Common myeloid progenitor, CD34-positive (primary cell): ENCODE data around the gene GUCD1.

ENCODE experiments used
- CTCF ChIA-PET: fragments of 350-600 bp; sonication (Branson Sonifier 250); formaldehyde crosslinking; loops from one replicate; lab custom pipeline; 2021; ENCODE audit warnings: antibody characterized with exemption; lab: Charles Lee
- POLR2A ChIA-PET: fragments of 350-600 bp; sonication (Branson Sonifier 250); formaldehyde crosslinking; loops from one replicate; lab custom pipeline; 2021; ENCODE audit warnings: antibody characterized with exemption; lab: Charles Lee
- DNase-seq, 3 donors: peaks; one replicate each; pipeline versions ENCODE4 v3.0.0 to v3.0.0-alpha.2; 2013
- H3K27ac ChIP-seq, 2 experiments: 1 replicate in 1 of 2; 2 replicates in 1 of 2; pipeline ENCODE4 v1.7.0; 2013; ENCODE audit warnings: inconsistent platforms in 2 of 2, low read length in 2 of 2, mild to moderate bottlenecking in 2 of 2, low read depth in 1 of 2, moderate library complexity in 1 of 2; ENCODE audit not compliant: severe bottlenecking in 2 of 2, insufficient read depth in 1 of 2, poor library complexity in 1 of 2
- H3K27me3 ChIP-seq, 5 experiments: replicated peaks in 2 of 5; 1 replicate in 3 of 5; 2 replicates in 2 of 5; pipeline versions ENCODE4 v1.6.1 to v1.7.0; 2013; ENCODE audit warnings: low read length in 4 of 5, mild to moderate bottlenecking in 2 of 5, moderate library complexity in 2 of 5, inconsistent platforms in 1 of 5; ENCODE audit not compliant: insufficient read depth in 5 of 5, control insufficient read depth in 4 of 5
- H3K36me3 ChIP-seq, 4 experiments: 1 replicate in 2 of 4; 2 replicates in 2 of 4; pipeline versions ENCODE4 v1.6.1 to v1.7.0; 2013; ENCODE audit warnings: low read length in 3 of 4, control low read depth in 1 of 4, mild to moderate bottlenecking in 1 of 4; ENCODE audit not compliant: control insufficient read depth in 4 of 4, insufficient read depth in 4 of 4
- H3K4me1 ChIP-seq, 4 experiments: 1 replicate in 3 of 4; 2 replicates in 1 of 4; pipeline versions ENCODE4 v1.6.1 to v1.7.1; 2013; ENCODE audit warnings: low read length in 3 of 4, mild to moderate bottlenecking in 3 of 4, control low read depth in 1 of 4, inconsistent platforms in 1 of 4, moderate library complexity in 1 of 4; ENCODE audit not compliant: control insufficient read depth in 4 of 4, insufficient read depth in 4 of 4; ENCODE audit errors: control extremely low read depth in 1 of 4
- H3K4me3 ChIP-seq, 7 experiments: 1 replicate in 4 of 7; 2 replicates in 3 of 7; pipeline versions ENCODE4 v1.5.1 to v1.7.0; 2013; ENCODE audit warnings: mild to moderate bottlenecking in 7 of 7, low read length in 6 of 7, moderate library complexity in 6 of 7, inconsistent platforms in 2 of 7, low read depth in 2 of 7, control low read depth in 1 of 7; ENCODE audit not compliant: insufficient read depth in 4 of 7, control insufficient read depth in 1 of 7; ENCODE audit errors: extremely low read depth in 1 of 7
- H3K9me3 ChIP-seq, 5 experiments: 1 replicate in 4 of 5; 2 replicates in 1 of 5; pipeline versions ENCODE4 v1.6.1 to v1.7.1; 2013; ENCODE audit warnings: low read length in 4 of 5, mild to moderate bottlenecking in 2 of 5, inconsistent platforms in 1 of 5, low read depth in 1 of 5, moderate library complexity in 1 of 5; ENCODE audit not compliant: control insufficient read depth in 4 of 5, insufficient read depth in 2 of 5; ENCODE audit errors: control extremely low read depth in 1 of 5
- WGBS: methylation state at CpG from one replicate; pipeline ENCODE4 v1.1.5; 2013; ENCODE audit not compliant: insufficient coverage; 5-methylcytosine and 5-hydroxymethylcytosine counted together

The GUCD1 gene

GRCh38 chr22:24525416-24526037 lies 29.4 kb downstream of the GUCD1 start:
- CTCF ChIA-PET, result interaction anchor here (0.6 to 8.3 kb wide), 13 partner anchors 14 to 202 kb away, joined by 3 to 109 read pairs (median 4); partner anchors contain the start of gene ADORA2A
- no peaks in the 10 kb centered on the region for H3K27me3 ChIP-seq
- H3K9me3 ChIP-seq, result no peaks in the 10 kb centered on the region
- H3K4me3 ChIP-seq, result no peak overlapping the region
- POLR2A ChIA-PET, result no interaction called here
- no peak overlapping the region for H3K27ac ChIP-seq
- DNase-seq, result peak; percentile 76 to 89 (median 84)
- WGBS, result 12% methylated on average over 10 of the region's 12 CpGs
- H3K4me1 ChIP-seq, result peaks cover 0 to 9% (median 7%) of the 10 kb centered on the region in 4 experiments
- no peaks in the 10 kb centered on the region for H3K36me3 ChIP-seq

GRCh38 chr22:24523873-24524272 lies 31.1 kb downstream of the GUCD1 start:
- 81% methylated on average over 2 of the region's 2 CpGs for WGBS
- Histone ChIP-seq H3K4me3 (no peak overlapping the region), H3K4me1 (peaks cover 1 to 24% (median 21%) of the 10 kb centered on the region in 4 experiments), H3K27ac (no peak overlapping the region), H3K9me3 (no peaks in the 10 kb centered on the region), H3K36me3 (no peaks in the 10 kb centered on the region), H3K27me3 (no peaks in the 10 kb centered on the region)
- ChIA-PET CTCF (interaction anchor here (0.6 to 8.3 kb wide), 12 partner anchors 9 to 201 kb away, joined by 3 to 109 read pairs (median 6); no protein-coding TSS in a partner anchor), POLR2A (no interaction called here)
- DNase-seq, result no peak

- CTCF ChIA-PET, result interaction anchor here (0.6 to 8.3 kb wide), 24 partner anchors 9 to 217 kb away, joined by 3 to 109 read pairs (median 4); partner anchors contain the start of gene ADORA2A
- Histone ChIP-seq H3K9me3 (no peaks in the 10 kb centered on the region), H3K4me1 (peaks cover 9 to 36% (median 30%) of the 10 kb centered on the region in 4 experiments), H3K36me3 (no peaks in the 10 kb centered on the region), H3K27ac (no peak overlapping the region), H3K4me3 (no peak overlapping the region), H3K27me3 (no peaks in the 10 kb centered on the region)
- POLR2A ChIA-PET, result no interaction called here
- peak; percentile 62 to 69 (median 67) for DNase-seq
- 20% methylated on average over 5 of the region's 8 CpGs for WGBS
Measured at GRCh38 chr22:24521791-24522245, 33.1 kb downstream of the GUCD1 start.

GRCh38 chr22:24519496-24519895 lies 35.4 kb downstream of the GUCD1 start:
- ChIA-PET POLR2A (no interaction called here), CTCF (interaction anchor here (1.1 kb wide), 2 partner anchors 15 to 95 kb away, joined by 3 to 7 read pairs; no protein-coding TSS in a partner anchor)
- H3K36me3 ChIP-seq, result no peaks in the 10 kb centered on the region
- no peak for DNase-seq
- peaks cover 9 to 51% (median 38%) of the 10 kb centered on the region in 4 experiments for H3K4me1 ChIP-seq
- no peak overlapping the region for H3K27ac ChIP-seq
- no peaks in the 10 kb centered on the region for H3K9me3 ChIP-seq
- 55% methylated on average over 2 of the region's 5 CpGs for WGBS
- no peak overlapping the region for H3K4me3 ChIP-seq
- no peaks in the 10 kb centered on the region for H3K27me3 ChIP-seq

DNA sequence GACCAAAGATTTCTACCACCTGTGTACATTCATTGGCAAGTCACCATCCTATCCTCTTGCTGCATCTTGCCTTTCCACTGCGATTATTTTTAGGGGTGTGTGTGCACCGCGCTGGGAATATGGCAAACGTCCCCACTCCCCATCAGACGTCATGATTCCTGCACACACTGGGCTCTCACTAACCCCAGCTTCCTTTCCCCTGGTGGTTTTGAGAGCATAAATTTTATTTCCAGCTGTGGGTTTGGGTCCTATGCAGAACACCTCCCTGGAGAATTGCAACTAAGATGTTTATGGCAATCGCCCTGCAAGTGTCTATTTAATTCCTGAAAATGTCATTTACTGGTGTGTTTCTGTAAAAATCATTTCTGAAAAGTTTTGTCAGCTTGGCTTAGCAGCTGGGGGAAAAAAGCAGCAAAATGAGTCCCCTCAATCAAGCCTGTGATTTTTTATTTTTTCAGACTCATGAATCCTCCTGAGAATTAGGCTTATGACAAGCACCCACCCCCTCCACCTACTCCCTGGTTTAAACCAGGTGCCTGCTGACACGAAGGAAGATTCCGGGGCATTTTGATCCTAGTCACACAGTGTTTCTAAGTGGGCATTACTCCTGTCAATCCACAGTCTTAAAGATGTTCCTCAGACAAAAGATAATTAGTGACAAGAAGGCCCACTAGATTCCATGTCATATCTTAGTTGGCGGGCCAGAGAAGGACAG lies 36.0 kb downstream of the GUCD1 start:
- CTCF ChIA-PET, result interaction anchor here (0.8 to 1.7 kb wide), 5 partner anchors 12 to 193 kb away, joined by 3 to 7 read pairs (median 3); no protein-coding TSS in a partner anchor
- Histone ChIP-seq H3K9me3 (no peaks in the 10 kb centered on the region), H3K27me3 (no peaks in the 10 kb centered on the region), H3K4me1 (peaks cover 9 to 55% (median 40%) of the 10 kb centered on the region in 4 experiments), H3K27ac (no peak overlapping the region), H3K36me3 (no peaks in the 10 kb centered on the region), H3K4me3 (no peak overlapping the region)
- peak in 2 of 3 donors; percentile 59 to 64 for DNase-seq
- WGBS, result 11% methylated on average over 7 of the region's 9 CpGs
- POLR2A ChIA-PET, result no interaction called here

DNA sequence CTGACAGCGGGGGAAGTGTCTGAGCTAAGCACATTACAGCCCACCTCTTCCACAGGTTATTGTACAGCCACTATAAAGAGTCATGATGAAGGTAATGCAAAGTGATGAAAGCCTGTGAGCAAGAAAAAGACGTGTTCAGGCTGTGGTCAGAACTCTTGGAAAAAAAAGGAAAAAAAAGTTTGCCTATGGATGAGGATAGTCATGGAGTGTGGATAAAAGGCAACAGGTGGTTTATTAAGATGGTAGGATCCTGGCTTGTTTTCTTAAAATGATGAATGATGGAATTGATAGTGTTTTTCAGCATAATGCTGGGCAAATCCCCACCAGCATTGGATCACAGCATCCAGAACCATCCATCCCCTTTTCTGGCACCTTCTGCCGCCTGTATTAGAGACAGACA lies 36.7 kb downstream of the GUCD1 start:
- no peak for DNase-seq
- Histone ChIP-seq H3K4me1 (peaks cover 9 to 61% (median 44%) of the 10 kb centered on the region in 4 experiments), H3K9me3 (no peaks in the 10 kb centered on the region), H3K36me3 (no peaks in the 10 kb centered on the region), H3K4me3 (no peak overlapping the region), H3K27me3 (no peaks in the 10 kb centered on the region), H3K27ac (no peak overlapping the region)
- 90% methylated on average over 2 of the region's 3 CpGs for WGBS
- CTCF ChIA-PET, result interaction anchor here (0.7 to 1.7 kb wide), 9 partner anchors 12 to 192 kb away, joined by 3 to 7 read pairs (median 3); no protein-coding TSS in a partner anchor
- POLR2A ChIA-PET, result interaction anchor here (0.7 to 1.1 kb wide), 2 partner anchors 85 to 176 kb away, joined by 3 read pairs; no protein-coding TSS in a partner anchor
